Activated effector memory CD4-positive, alpha-beta T cell treated with anti-CD3 and anti-CD28 coated beads, Interleukin-2, amount 50 U/mL, for 16 hours (primary cell): ENCODE data around the gene LUZP2.

Experiments
- DNase-seq: peaks from one replicate; pipeline ENCODE4 v3.0.0-alpha.2; 2020

The LUZP2 gene

GRCh38 chr11:24496736-24497725, at the start of gene LUZP2:
Gene LUZP2 (plus strand): TSS chr11:24497053.
- DNase-seq: no peak

- no peak for DNase-seq
Observed at GRCh38 chr11:24453129-24453718, 43.6 kb upstream of the LUZP2 start.

GRCh38 chr11:24457985-24458384, 38.9 kb upstream of the LUZP2 start:
- DNase-seq: no peak

- DNase-seq: no peak
Observed at GRCh38 chr11:24470431-24470830, 26.4 kb upstream of the LUZP2 start.

GRCh38 chr11:24471084-24471483, 25.8 kb upstream of the LUZP2 start:
- DNase-seq: no peak

- no peak for DNase-seq
Observed at GRCh38 chr11:24478718-24479117, 18.1 kb upstream of the LUZP2 start.

- DNase-seq: no peak
Observed at GRCh38 chr11:24489477-24489876, 7.4 kb upstream of the LUZP2 start.

GRCh38 chr11:24496386-24496735, 492 bp upstream of the LUZP2 start:
- DNase-seq: no peak

- DNase-seq: no peak
Observed at GRCh38 chr11:24497831-24498230, 978 bp downstream of the LUZP2 start.

- no peak for DNase-seq
Observed at GRCh38 chr11:24502425-24502824, 5.6 kb downstream of the LUZP2 start.

GRCh38 chr11:24509114-24509513, 12.3 kb downstream of the LUZP2 start:
- no peak for DNase-seq

GRCh38 chr11:24511511-24511910, 14.7 kb downstream of the LUZP2 start:
- no peak for DNase-seq

GRCh38 chr11:24513479-24514218, 16.8 kb downstream of the LUZP2 start:
- DNase-seq: no peak

- DNase-seq: no peak
Observed at GRCh38 chr11:24514219-24514594, 17.4 kb downstream of the LUZP2 start.

GRCh38 chr11:24515632-24516031, 18.8 kb downstream of the LUZP2 start:
- no peak for DNase-seq

- DNase-seq: no peak
Observed at GRCh38 chr11:24516638-24517037, 19.8 kb downstream of the LUZP2 start.

- no peak for DNase-seq
Observed at GRCh38 chr11:24521601-24522000, 24.7 kb downstream of the LUZP2 start.

GRCh38 chr11:24524156-24524555, 27.3 kb downstream of the LUZP2 start:
- DNase-seq: no peak

- no peak for DNase-seq
Observed at GRCh38 chr11:24531528-24531927, 34.7 kb downstream of the LUZP2 start.

- no peak for DNase-seq
Observed at GRCh38 chr11:24543771-24544170, 46.9 kb downstream of the LUZP2 start.

- DNase-seq: no peak
Observed at GRCh38 chr11:24556693-24557092, 59.8 kb downstream of the LUZP2 start.

GRCh38 chr11:24559315-24559714, 62.5 kb downstream of the LUZP2 start:
- no peak for DNase-seq

GRCh38 chr11:24560324-24560723, 63.5 kb downstream of the LUZP2 start:
- DNase-seq: no peak

- DNase-seq: no peak
Observed at GRCh38 chr11:24567380-24567779, 70.5 kb downstream of the LUZP2 start.
